ENCODE results near the gene CFAP97.
"Not testable (repeated sequence)": the region's sequence is repeated elsewhere in the genome, so short reads cannot be mapped to it uniquely, and the experiment has no call there.

CFAP97 gene

GRCh38 chr4:185203486-185204237, at the start of gene CFAP97:
Gene CFAP97 (minus strand): TSS chr4:185204000. CDS start chr4:185191196, 12,804 bp downstream.
- peak; percentile 89 for DNase-seq (ENCODE audit: low spot score)

- DNase-seq (ENCODE audit: low spot score), result no peak
These were observed 45.3 kb upstream of the CFAP97 start for GRCh38 chr4:185249105-185249504.

GRCh38 chr4:185248393-185249039, 44.7 kb upstream of the CFAP97 start:
- DNase-seq (ENCODE audit: low spot score), result no peak

GRCh38 chr4:185247151-185247550, 43.4 kb upstream of the CFAP97 start:
- no peak for DNase-seq (ENCODE audit: low spot score)

GRCh38 chr4:185246453-185246852, 42.7 kb upstream of the CFAP97 start:
- DNase-seq (ENCODE audit: low spot score), result no peak

- DNase-seq (ENCODE audit: low spot score), result no peak
These were observed 41.0 kb upstream of the CFAP97 start for GRCh38 chr4:185244763-185245162.

GRCh38 chr4:185243879-185244278, 40.1 kb upstream of the CFAP97 start:
- DNase-seq (ENCODE audit: low spot score), result no peak

- no peak for DNase-seq (ENCODE audit: low spot score)
These were observed 39.1 kb upstream of the CFAP97 start for GRCh38 chr4:185242749-185243533.

GRCh38 chr4:185240486-185240885, 36.7 kb upstream of the CFAP97 start:
- DNase-seq (ENCODE audit: low spot score), result not testable (repeated sequence)

GRCh38 chr4:185238750-185239149, 35.0 kb upstream of the CFAP97 start:
- no peak for DNase-seq (ENCODE audit: low spot score)

- DNase-seq (ENCODE audit: low spot score), result no peak
These were observed 34.4 kb upstream of the CFAP97 start for GRCh38 chr4:185238215-185238681.

- DNase-seq (ENCODE audit: low spot score), result no peak
These were observed 33.4 kb upstream of the CFAP97 start for GRCh38 chr4:185237175-185237574.

- no peak for DNase-seq (ENCODE audit: low spot score)
These were observed 32.2 kb upstream of the CFAP97 start for GRCh38 chr4:185235843-185236503.

GRCh38 chr4:185235119-185235842, 31.5 kb upstream of the CFAP97 start:
- no peak for DNase-seq (ENCODE audit: low spot score)

- no peak for DNase-seq (ENCODE audit: low spot score)
These were observed 28.6 kb upstream of the CFAP97 start for GRCh38 chr4:185232370-185232769.

- DNase-seq (ENCODE audit: low spot score), result no peak
These were observed 25.4 kb upstream of the CFAP97 start for GRCh38 chr4:185229021-185229818.

- DNase-seq (ENCODE audit: low spot score), result no peak
These were observed 24.0 kb upstream of the CFAP97 start for GRCh38 chr4:185227713-185228278.

GRCh38 chr4:185227131-185227551, 23.3 kb upstream of the CFAP97 start:
- no peak for DNase-seq (ENCODE audit: low spot score)

GRCh38 chr4:185225940-185226339, 22.1 kb upstream of the CFAP97 start:
- DNase-seq (ENCODE audit: low spot score), result no peak

- DNase-seq (ENCODE audit: low spot score), result no peak
These were observed 20.8 kb upstream of the CFAP97 start for GRCh38 chr4:185224597-185224996.

All from globus pallidus (tissue), 1 donor.